Nephron (organoid): ENCODE measurements around the gene AP3B1.

Source experiments
- H3K27ac Mint-ChIP-seq, 3 experiments: 2 replicates each; pipeline ENCODE4 v1.8.0; 2020; ENCODE audit warnings: mixed read lengths in 3 of 3, mild to moderate bottlenecking in 2 of 3, moderate library complexity in 1 of 3
- H3K27me3 Mint-ChIP-seq: 2 replicates; pipeline ENCODE4 v1.8.0; 2021; ENCODE audit warnings: low read depth, mild to moderate bottlenecking, moderate library complexity, mixed read lengths
- H3K36me3 Mint-ChIP-seq: 2 replicates; pipeline ENCODE4 v1.8.0; 2020; ENCODE audit warnings: low read depth, mixed read lengths
- H3K4me1 Mint-ChIP-seq: 2 replicates; pipeline ENCODE4 v1.8.0; 2020; ENCODE audit warnings: mixed read lengths
- H3K4me3 Mint-ChIP-seq, 3 experiments: 2 replicates each; pipeline ENCODE4 v1.8.0; 2020; ENCODE audit warnings: mild to moderate bottlenecking in 3 of 3, mixed read lengths in 3 of 3, moderate library complexity in 2 of 3
- H3K9me3 Mint-ChIP-seq: 2 replicates; pipeline ENCODE4 v1.8.0; 2020; ENCODE audit warnings: mixed read lengths
- CTCF ChIP-seq, 3 experiments: fragments of 200-600 bp; sonication (generic); IDR thresholded peaks; one replicate each; pipeline ENCODE4 v1.5.0; 2021; ENCODE audit warnings: antibody characterized with exemption in 3 of 3; ENCODE audit not compliant: unreplicated experiment in 3 of 3

Gene AP3B1

GRCh38 chr5:78237911-78238310 is 56.6 kb downstream of the AP3B1 start:
- Mint-ChIP-seq H3K36me3 (peaks cover 36% of the 10 kb centered on the region), H3K27ac (no peak overlapping the region), H3K9me3 (peaks cover 3% of the 10 kb centered on the region), H3K4me1 (no peaks in the 10 kb centered on the region), H3K27me3 (no peaks in the 10 kb centered on the region), H3K4me3 (no peak overlapping the region)
- TF ChIP-seq CTCF (IDR thresholded peaks at IDR 0.05; ENCODE audit: unreplicated experiment in 3 of 3) = no peak

GRCh38 chr5:78236046-78236445 is 58.5 kb downstream of the AP3B1 start:
- Mint-ChIP-seq H3K4me3 (no peak overlapping the region), H3K27ac (no peak overlapping the region), H3K36me3 (peaks cover 33% of the 10 kb centered on the region), H3K27me3 (no peaks in the 10 kb centered on the region), H3K9me3 (peaks cover 3% of the 10 kb centered on the region), H3K4me1 (no peaks in the 10 kb centered on the region)
- TF ChIP-seq CTCF (IDR thresholded peaks at IDR 0.05; ENCODE audit: unreplicated experiment in 3 of 3) = no peak

- Mint-ChIP-seq H3K9me3 (peaks cover 3% of the 10 kb centered on the region), H3K4me3 (no peak overlapping the region), H3K27me3 (no peaks in the 10 kb centered on the region), H3K4me1 (no peaks in the 10 kb centered on the region), H3K36me3 (peaks cover 31% of the 10 kb centered on the region), H3K27ac (no peak overlapping the region)
- TF ChIP-seq CTCF (IDR thresholded peaks at IDR 0.05; ENCODE audit: unreplicated experiment in 3 of 3) = no peak
These were observed 59.2 kb downstream of the AP3B1 start for GRCh38 chr5:78235289-78235688.

- no peak overlapping the region for H3K4me3 Mint-ChIP-seq
- H3K27ac Mint-ChIP-seq = no peak overlapping the region
- H3K36me3 Mint-ChIP-seq = peaks cover 28% of the 10 kb centered on the region
- H3K27me3 Mint-ChIP-seq = no peaks in the 10 kb centered on the region
- H3K9me3 Mint-ChIP-seq = peaks cover under 1% of the 10 kb centered on the region
- no peak for TF ChIP-seq CTCF (IDR thresholded peaks at IDR 0.05; ENCODE audit: unreplicated experiment in 3 of 3)
- H3K4me1 Mint-ChIP-seq = no peaks in the 10 kb centered on the region
These were observed 59.7 kb downstream of the AP3B1 start for GRCh38 chr5:78234804-78235203.

- H3K4me1 Mint-ChIP-seq = no peaks in the 10 kb centered on the region
- no peak overlapping the region for H3K4me3 Mint-ChIP-seq
- H3K27ac Mint-ChIP-seq = no peak overlapping the region
- no peak for TF ChIP-seq CTCF (IDR thresholded peaks at IDR 0.05; ENCODE audit: unreplicated experiment in 3 of 3)
- H3K27me3 Mint-ChIP-seq = no peaks in the 10 kb centered on the region
- no peaks in the 10 kb centered on the region for H3K9me3 Mint-ChIP-seq
- peaks cover 15% of the 10 kb centered on the region for H3K36me3 Mint-ChIP-seq
These were observed 62.3 kb downstream of the AP3B1 start for GRCh38 chr5:78232163-78232562.

- no peak overlapping the region for H3K4me3 Mint-ChIP-seq
- no peak for TF ChIP-seq CTCF (IDR thresholded peaks at IDR 0.05; ENCODE audit: unreplicated experiment in 3 of 3)
- H3K9me3 Mint-ChIP-seq = peaks cover 31% of the 10 kb centered on the region
- H3K4me1 Mint-ChIP-seq = no peaks in the 10 kb centered on the region
- H3K27ac Mint-ChIP-seq = no peak overlapping the region
- no peaks in the 10 kb centered on the region for H3K27me3 Mint-ChIP-seq
- peaks cover 64% of the 10 kb centered on the region for H3K36me3 Mint-ChIP-seq
These were observed 70.1 kb downstream of the AP3B1 start for GRCh38 chr5:78224358-78224757.
